DMS153 treated with DMSO at 0.1 percent for 48 hours (cell line): ENCODE data around the gene CDH19.
"Not testable (repeated sequence)": the region's sequence is repeated elsewhere in the genome, so short reads cannot be mapped to it uniquely, and the experiment has no call there.

Experiments used
- DNase-seq: peaks from one replicate; lab custom pipeline; 2025; ENCODE audit not compliant: unreplicated experiment; lab: John Stamatoyannopoulos, UW

Gene CDH19

GRCh38 chr18:66564236-66564635 is 39.7 kb downstream of the CDH19 start:
- no peak for DNase-seq

GRCh38 chr18:66562279-66562678 is 41.6 kb downstream of the CDH19 start:
- DNase-seq = no peak

GRCh38 chr18:66560094-66560493 is 43.8 kb downstream of the CDH19 start:
- DNase-seq = no peak

GRCh38 chr18:66558773-66559172 is 45.1 kb downstream of the CDH19 start:
- no peak for DNase-seq

GRCh38 chr18:66557091-66557490 is 46.8 kb downstream of the CDH19 start:
- DNase-seq = no peak

- no peak for DNase-seq
Measured at GRCh38 chr18:66555585-66555984, 48.3 kb downstream of the CDH19 start.

- no peak for DNase-seq
Measured at GRCh38 chr18:66553824-66554223, 50.1 kb downstream of the CDH19 start.

GRCh38 chr18:66550366-66550765 is 53.5 kb downstream of the CDH19 start:
- DNase-seq = no peak

- no peak for DNase-seq
Measured at GRCh38 chr18:66548747-66549146, 55.1 kb downstream of the CDH19 start.

GRCh38 chr18:66534110-66534509 is 69.8 kb downstream of the CDH19 start:
- DNase-seq = no peak

- DNase-seq = no peak
Measured at GRCh38 chr18:66533693-66534092, 70.2 kb downstream of the CDH19 start.

GRCh38 chr18:66523219-66523991 is 80.5 kb downstream of the CDH19 start:
- no peak for DNase-seq

GRCh38 chr18:66513996-66514395 is 89.9 kb downstream of the CDH19 start:
- DNase-seq = no peak

- DNase-seq = no peak
Measured at GRCh38 chr18:66511792-66512191, 92.1 kb downstream of the CDH19 start.

- no peak for DNase-seq
Measured at GRCh38 chr18:66511289-66511688, 92.6 kb downstream of the CDH19 start.

- DNase-seq = no peak
Measured at GRCh38 chr18:66510357-66511045, 93.4 kb downstream of the CDH19 start.

- no peak for DNase-seq
Measured at GRCh38 chr18:66508937-66509336, 95.0 kb downstream of the CDH19 start.

- DNase-seq = no peak
Measured at GRCh38 chr18:66506178-66506577, 97.7 kb downstream of the CDH19 start.

GRCh38 chr18:66497351-66497750 is 106.5 kb downstream of the CDH19 start:
- no peak for DNase-seq

GRCh38 chr18:66495844-66496243 is 108.0 kb downstream of the CDH19 start:
- no peak for DNase-seq

GRCh38 chr18:66473882-66474281 is 130.0 kb downstream of the CDH19 start:
- no peak for DNase-seq

GRCh38 chr18:66466184-66466583 is 137.7 kb downstream of the CDH19 start:
- DNase-seq = not testable (repeated sequence)

- DNase-seq = no peak
Measured at GRCh38 chr18:66461344-66461743, 142.5 kb downstream of the CDH19 start.
